HFF-Myc (cell line): ENCODE data around the gene PPCS.
A peak's percentile ranks its signal among the peaks of the same experiment; 100 is the strongest.

ENCODE experiments used
- DNase-seq: peaks from one replicate; pipeline ENCODE4 v3.0.0-alpha.2; 2011; ENCODE audit warnings: low read depth; ENCODE audit errors: extremely low read depth
- H3K4me3 ChIP-seq: replicated peaks from 2 replicates; pipeline ENCODE4 v1.5.1; 2011; ENCODE audit warnings: low read depth, mild to moderate bottlenecking, control low read depth, low read length
- CTCF ChIP-seq: IDR thresholded peaks from 2 replicates; pipeline ENCODE4 v1.5.1; 2012; ENCODE audit warnings: mild to moderate bottlenecking, low read depth, low read length, control low read depth; ENCODE audit errors: missing control alignments

The PPCS gene

GRCh38 chr1:42442662-42443061 is 13.7 kb upstream of the PPCS start:
- no peak for DNase-seq
- no peak for TF ChIP-seq CTCF
- no peak overlapping the region for H3K4me3 ChIP-seq

GRCh38 chr1:42449256-42449655 is 7.1 kb upstream of the PPCS start:
- no peak for TF ChIP-seq CTCF
- no peak overlapping the region for H3K4me3 ChIP-seq
- DNase-seq: no peak

GRCh38 chr1:42450061-42450460 is 6.3 kb upstream of the PPCS start:
- TF ChIP-seq CTCF: no peak
- DNase-seq: no peak
- H3K4me3 ChIP-seq: no peak overlapping the region

- H3K4me3 ChIP-seq: no peak overlapping the region
- no peak for DNase-seq
- TF ChIP-seq CTCF: no peak
Measured at GRCh38 chr1:42453386-42453785, 3.0 kb upstream of the PPCS start.

GRCh38 chr1:42454403-42454802 is 1.9 kb upstream of the PPCS start:
- no peak overlapping the region for H3K4me3 ChIP-seq
- no peak for TF ChIP-seq CTCF
- no peak for DNase-seq

- peak; percentile 12 for DNase-seq
- no peak for TF ChIP-seq CTCF
- peak overlapping the region; percentile 55 for H3K4me3 ChIP-seq
Measured at GRCh38 chr1:42456754-42457089, 379 bp downstream of the PPCS start.

GRCh38 chr1:42461196-42461595 is 4.9 kb downstream of the PPCS start:
- no peak for DNase-seq
- no peak overlapping the region for H3K4me3 ChIP-seq
- TF ChIP-seq CTCF: no peak
